H9 (cell line): Measurements from ENCODE around the gene SGO1. TPM values are rescaled to one million over a fixed set of nuclear protein-coding genes. Genes with fewer than 3 reads are reported as not detected.

Experiments used
- DNase-seq: peaks from one replicate; pipeline ENCODE4 v3.0.0-alpha.2; 2017
- H2AFZ ChIP-seq: one replicate; pipeline ENCODE4 v1.6.1; 2013; ENCODE audit warnings: mild to moderate bottlenecking, low read length, control low read depth, moderate library complexity
- H2AK5ac ChIP-seq: 2 replicates; pipeline ENCODE4 v1.6.1; 2013; ENCODE audit warnings: low read length, control low read depth, mixed read lengths; ENCODE audit not compliant: insufficient read length
- H2BK120ac ChIP-seq: one replicate; pipeline ENCODE4 v1.6.1; 2013; ENCODE audit warnings: low read depth, mild to moderate bottlenecking, low read length, control low read depth, inconsistent platforms; ENCODE audit not compliant: poor library complexity, severe bottlenecking
- H2BK12ac ChIP-seq: 2 replicates; pipeline ENCODE4 v1.6.1; 2013; ENCODE audit warnings: low read length, control low read depth, mixed read lengths, low read depth; ENCODE audit not compliant: insufficient read length
- H2BK15ac ChIP-seq: 2 replicates; pipeline ENCODE4 v1.6.1; 2013; ENCODE audit warnings: low read depth, low read length, control low read depth
- H2BK20ac ChIP-seq: one replicate; pipeline ENCODE4 v1.6.1; 2013; ENCODE audit warnings: low read depth, mild to moderate bottlenecking, low read length, control low read depth, inconsistent platforms; ENCODE audit not compliant: poor library complexity, severe bottlenecking
- H2BK5ac ChIP-seq: 2 replicates; pipeline ENCODE4 v1.6.1; 2013; ENCODE audit warnings: low read length, control low read depth, mixed read lengths; ENCODE audit not compliant: insufficient read length
- H3K14ac ChIP-seq: 2 replicates; pipeline ENCODE4 v1.6.1; 2013; ENCODE audit warnings: low read length, control low read depth; ENCODE audit not compliant: insufficient read depth
- H3K18ac ChIP-seq: 2 replicates; pipeline ENCODE4 v1.6.1; 2013; ENCODE audit warnings: low read depth, mild to moderate bottlenecking, mixed read lengths, low read length, control low read depth; ENCODE audit not compliant: insufficient read length
- H3K23ac ChIP-seq: 2 replicates; pipeline ENCODE4 v1.6.1; 2013; ENCODE audit warnings: low read length, control low read depth, mixed read lengths, low read depth; ENCODE audit not compliant: insufficient read length
- H3K23me2 ChIP-seq: 2 replicates; pipeline ENCODE4 v1.6.1; 2013; ENCODE audit warnings: low read depth, mild to moderate bottlenecking, mixed read lengths, low read length, control low read depth; ENCODE audit not compliant: insufficient read length, poor library complexity, severe bottlenecking
- H3K27ac ChIP-seq: 2 replicates; pipeline ENCODE4 v1.5.1; 2013; ENCODE audit warnings: low read length, control low read depth, mixed read lengths, low read depth; ENCODE audit not compliant: insufficient read length
- H3K27me3 ChIP-seq: 2 replicates; pipeline ENCODE4 v1.6.1; 2013; ENCODE audit warnings: low read length, control low read depth, inconsistent platforms; ENCODE audit not compliant: insufficient read depth
- H3K4ac ChIP-seq: 2 replicates; pipeline ENCODE4 v1.6.1; 2013; ENCODE audit warnings: low read depth, mild to moderate bottlenecking, control low read depth, inconsistent platforms, low read length, moderate library complexity
- H3K4me1 ChIP-seq: 2 replicates; pipeline ENCODE4 v1.6.1; 2013; ENCODE audit warnings: low read length, control low read depth, inconsistent platforms; ENCODE audit not compliant: insufficient read depth
- H3K4me2 ChIP-seq: 2 replicates; pipeline ENCODE4 v1.6.1; 2013; ENCODE audit warnings: low read length, control low read depth, mixed read lengths; ENCODE audit not compliant: insufficient read length, insufficient read depth
- H3K56ac ChIP-seq: 2 replicates; pipeline ENCODE4 v1.6.1; 2013; ENCODE audit warnings: low read depth, mild to moderate bottlenecking, mixed read lengths, low read length, control low read depth; ENCODE audit not compliant: insufficient read length
- H3K79me1 ChIP-seq: 2 replicates; pipeline ENCODE4 v1.6.1; 2013; ENCODE audit warnings: low read depth, mild to moderate bottlenecking, moderate library complexity, low read length, control low read depth, inconsistent platforms; ENCODE audit not compliant: insufficient read depth, poor library complexity, severe bottlenecking
- H3K79me2 ChIP-seq: 2 replicates; pipeline ENCODE4 v1.6.1; 2013; ENCODE audit warnings: low read length, control low read depth, inconsistent platforms; ENCODE audit not compliant: insufficient read depth
- H3K9ac ChIP-seq: 2 replicates; pipeline ENCODE4 v1.6.1; 2013; ENCODE audit warnings: low read length, control low read depth, mixed read lengths; ENCODE audit not compliant: insufficient read length; ENCODE audit errors: extremely low read depth
- H3K9me3 ChIP-seq: one replicate; pipeline ENCODE4 v1.6.1; 2013; ENCODE audit warnings: low read depth, low read length, inconsistent platforms; ENCODE audit not compliant: control insufficient read depth
- H3T11ph ChIP-seq: one replicate; pipeline ENCODE4 v1.6.1; 2013; ENCODE audit warnings: mild to moderate bottlenecking, low read length, control low read depth, inconsistent platforms
- H4K20me1 ChIP-seq: one replicate; pipeline ENCODE4 v1.6.1; 2013; ENCODE audit not compliant: control insufficient read depth, insufficient read length, insufficient read depth
- H4K5ac ChIP-seq: 2 replicates; pipeline ENCODE4 v1.6.1; 2013; ENCODE audit warnings: low read depth, mild to moderate bottlenecking, mixed read lengths, low read length, control low read depth; ENCODE audit not compliant: insufficient read length
- H4K8ac ChIP-seq: replicated peaks from 2 replicates; pipeline ENCODE4 v1.6.1; 2013; ENCODE audit warnings: low read length, control low read depth, mixed read lengths, low read depth; ENCODE audit not compliant: insufficient read length
- H4K91ac ChIP-seq: 2 replicates; pipeline ENCODE4 v1.6.1; 2013; ENCODE audit warnings: low read depth, mild to moderate bottlenecking, moderate library complexity, mixed read lengths, low read length, control low read depth; ENCODE audit not compliant: insufficient read length
- H3K27ac Mint-ChIP-seq, 3 experiments: 2 replicates in 2 of 3; 3 replicates in 1 of 3; pipeline ENCODE4 v1.8.0; 2020 to 2021; ENCODE audit warnings: mixed read lengths in 3 of 3, mild to moderate bottlenecking in 1 of 3, moderate library complexity in 1 of 3
- H3K27me3 Mint-ChIP-seq: 2 replicates; pipeline ENCODE4 v1.8.0; 2021; ENCODE audit warnings: low read depth, mild to moderate bottlenecking, moderate library complexity, mixed read lengths
- H3K36me3 Mint-ChIP-seq, 3 experiments: 2 replicates in 2 of 3; 3 replicates in 1 of 3; pipeline ENCODE4 v1.8.0; 2020 to 2021; ENCODE audit warnings: low read depth in 3 of 3, mixed read lengths in 3 of 3; ENCODE audit not compliant: insufficient read depth in 1 of 3
- H3K4me1 Mint-ChIP-seq, 2 experiments: 2 replicates each; pipeline ENCODE4 v1.8.0; 2020; ENCODE audit warnings: mixed read lengths in 2 of 2
- H3K4me3 Mint-ChIP-seq, 2 experiments: 2 replicates in 1 of 2; 3 replicates in 1 of 2; pipeline ENCODE4 v1.8.0; 2020 to 2021; ENCODE audit warnings: mild to moderate bottlenecking in 2 of 2, mixed read lengths in 2 of 2, moderate library complexity in 1 of 2
- H3K9me3 Mint-ChIP-seq, 2 experiments: 2 replicates in 1 of 2; 3 replicates in 1 of 2; pipeline ENCODE4 v1.8.0; 2020; ENCODE audit warnings: mild to moderate bottlenecking in 2 of 2, mixed read lengths in 2 of 2, moderate library complexity in 1 of 2
- CTCF ChIP-seq: fragments of 200-600 bp; sonication (generic); conservative IDR thresholded peaks from 3 replicates; pipeline ENCODE4 v1.8.0; 2021; ENCODE audit warnings: antibody characterized with exemption, mild to moderate bottlenecking
- WGBS: extraction: QIAGEN DNeasy Blood & Tissue Kit; methylation state at CpG from one replicate; pipeline ENCODE4 v1.1.7; 2013; ENCODE audit warnings: missing lambda C conversion rate, low lambda C conversion rate, mixed read lengths; ENCODE audit not compliant: insufficient read length; ENCODE audit errors: extremely low coverage; 5-methylcytosine and 5-hydroxymethylcytosine counted together
- total RNA-seq: library from RNA; stranded (reverse); gene quantifications from 2 replicates; pipeline ENCODE4 v1.2.1, GENCODE V29; 2021

SGO1 gene
- total RNA-seq, 1 experiment from 2014 or later = 30.7 TPM

GRCh38 chr3:20173844-20174410 is 12.1 kb downstream of the SGO1 start:
- no peak overlapping the region for H4K91ac ChIP-seq
- H3K27ac Mint-ChIP-seq = no peak overlapping the region; a peak in 1 of 7 replicates
- H2BK12ac ChIP-seq = no peak overlapping the region
- no peak overlapping the region for H2BK15ac ChIP-seq
- no peaks in the 10 kb centered on the region for H3K27me3 ChIP-seq
- H4K8ac ChIP-seq = no peak overlapping the region
- no peaks in the 10 kb centered on the region for H3K4me1 ChIP-seq
- no peak overlapping the region for H2AK5ac ChIP-seq
- H4K20me1 ChIP-seq = no peaks in the 10 kb centered on the region
- H3K9me3 Mint-ChIP-seq = no peaks in the 10 kb centered on the region
- H3K4ac ChIP-seq = no peak overlapping the region
- H2BK5ac ChIP-seq = no peak overlapping the region
- DNase-seq = no peak
- H2AFZ ChIP-seq = no peak overlapping the region
- H3K23me2 ChIP-seq = no peaks in the 10 kb centered on the region
- no peaks in the 10 kb centered on the region for H3K79me2 ChIP-seq
- no CpG with 5 or more reads among the region's 4 CpGs for WGBS
- H3K9me3 ChIP-seq = no peaks in the 10 kb centered on the region
- H3K56ac ChIP-seq = no peak overlapping the region
- no peaks in the 10 kb centered on the region for H3K4me1 Mint-ChIP-seq
- H3K23ac ChIP-seq = no peak overlapping the region
- H3K27ac ChIP-seq = no peak overlapping the region
- no peak overlapping the region for H2BK20ac ChIP-seq
- H2BK120ac ChIP-seq = no peak overlapping the region
- no peaks in the 10 kb centered on the region for H3K27me3 Mint-ChIP-seq
- no peak overlapping the region for H3T11ph ChIP-seq
- no peak overlapping the region for H4K5ac ChIP-seq
- no peak overlapping the region for H3K9ac ChIP-seq
- no peak overlapping the region for H3K4me3 Mint-ChIP-seq
- H3K36me3 Mint-ChIP-seq = peaks cover 18 to 74% (median 60%) of the 10 kb centered on the region in 3 experiments; a peak in 6 of 7 replicates
- H3K4me2 ChIP-seq = no peak overlapping the region
- no peak overlapping the region for H3K14ac ChIP-seq
- TF ChIP-seq CTCF = no peak
- H3K18ac ChIP-seq = no peak overlapping the region
- H3K79me1 ChIP-seq = no peaks in the 10 kb centered on the region
